ENCODE data around the gene LIMK2.
"Not testable (repeated sequence)": the region's sequence is repeated elsewhere in the genome, so short reads cannot be mapped to it uniquely, and the experiment has no call there.

LIMK2 gene

GRCh38 chr22:31193092-31193491 lies 19.0 kb upstream of the LIMK2 start:
- H3K4me1 ChIP-seq = no peaks in the 10 kb centered on the region; the same call in 1 of the 2 replicates
- H3K4me3 ChIP-seq (ENCODE audit: low read depth, low read length) = no peak overlapping the region
- H3K9me3 ChIP-seq = no peaks in the 10 kb centered on the region
- TF ChIP-seq CTCF (IDR thresholded peaks at IDR 0.05; ENCODE audit: low read depth, low read length) = no peak
- no peaks in the 10 kb centered on the region for H3K27me3 ChIP-seq
- peaks cover 3% of the 10 kb centered on the region for H3K36me3 ChIP-seq
- DNase-seq = no peak

- H3K9me3 ChIP-seq; H3K4me1 ChIP-seq; H3K4me3 ChIP-seq (ENCODE audit: low read depth, low read length); H3K36me3 ChIP-seq; DNase-seq; H3K27me3 ChIP-seq: not testable (repeated sequence)
Measured at GRCh38 chr22:31194681-31195080, 17.4 kb upstream of the LIMK2 start.

- Histone ChIP-seq H3K4me1 (no peaks in the 10 kb centered on the region; the same call in 1 of the 2 replicates), H3K9me3 (no peaks in the 10 kb centered on the region), H3K27me3 (no peaks in the 10 kb centered on the region), H3K4me3 (ENCODE audit: low read depth, low read length) (no peak overlapping the region), H3K36me3 (peaks cover 3% of the 10 kb centered on the region; the same call in 1 of the 2 replicates)
- TF ChIP-seq CTCF (IDR thresholded peaks at IDR 0.05; ENCODE audit: low read depth, low read length) = peak; percentile 23; the same call in 1 of the 2 replicates
- no peak for DNase-seq
Measured at GRCh38 chr22:31199187-31199586, 12.9 kb upstream of the LIMK2 start.

- H3K9me3 ChIP-seq; H3K36me3 ChIP-seq; H3K4me3 ChIP-seq (ENCODE audit: low read depth, low read length); H3K27me3 ChIP-seq; H3K4me1 ChIP-seq; DNase-seq: not testable (repeated sequence)
Measured at GRCh38 chr22:31204352-31204984, 7.6 kb upstream of the LIMK2 start.

GRCh38 chr22:31205059-31205458 lies 7.0 kb upstream of the LIMK2 start:
- not testable (repeated sequence) for H3K4me1 ChIP-seq; H3K36me3 ChIP-seq; H3K9me3 ChIP-seq; H3K4me3 ChIP-seq (ENCODE audit: low read depth, low read length); H3K27me3 ChIP-seq; DNase-seq

- H3K4me1 ChIP-seq; DNase-seq; H3K27me3 ChIP-seq; H3K4me3 ChIP-seq (ENCODE audit: low read depth, low read length); H3K36me3 ChIP-seq; H3K9me3 ChIP-seq: not testable (repeated sequence)
Measured at GRCh38 chr22:31206460-31206859, 5.6 kb upstream of the LIMK2 start.

GRCh38 chr22:31206896-31207687 lies 5.0 kb upstream of the LIMK2 start:
- Histone ChIP-seq H3K36me3 (no peaks in the 10 kb centered on the region), H3K4me1 (no peaks in the 10 kb centered on the region), H3K4me3 (ENCODE audit: low read depth, low read length) (no peak overlapping the region), H3K9me3 (no peaks in the 10 kb centered on the region), H3K27me3 (no peaks in the 10 kb centered on the region)
- DNase-seq = peak; percentile 16
- no peak for TF ChIP-seq CTCF (IDR thresholded peaks at IDR 0.05; ENCODE audit: low read depth, low read length)

GRCh38 chr22:31210556-31211421 lies 1.3 kb upstream of the LIMK2 start:
- H3K27me3 ChIP-seq = no peaks in the 10 kb centered on the region
- no peaks in the 10 kb centered on the region for H3K9me3 ChIP-seq
- no peak for TF ChIP-seq CTCF (IDR thresholded peaks at IDR 0.05; ENCODE audit: low read depth, low read length)
- no peak for DNase-seq
- H3K36me3 ChIP-seq = no peaks in the 10 kb centered on the region
- H3K4me3 ChIP-seq (ENCODE audit: low read depth, low read length) = no peak overlapping the region
- H3K4me1 ChIP-seq = no peaks in the 10 kb centered on the region
